ENCODE data around the gene RAB3C.

The RAB3C gene

GRCh38 chr5:58635416-58635815, 52.5 kb downstream of the RAB3C start:
- no peak for TF ChIP-seq CTCF (IDR thresholded peaks at IDR 0.05)
- Histone ChIP-seq H3K4me3 (no peak overlapping the region), H3K27ac (no peak overlapping the region)
- DNase-seq (ENCODE audit: low spot score), result no peak

DNA sequence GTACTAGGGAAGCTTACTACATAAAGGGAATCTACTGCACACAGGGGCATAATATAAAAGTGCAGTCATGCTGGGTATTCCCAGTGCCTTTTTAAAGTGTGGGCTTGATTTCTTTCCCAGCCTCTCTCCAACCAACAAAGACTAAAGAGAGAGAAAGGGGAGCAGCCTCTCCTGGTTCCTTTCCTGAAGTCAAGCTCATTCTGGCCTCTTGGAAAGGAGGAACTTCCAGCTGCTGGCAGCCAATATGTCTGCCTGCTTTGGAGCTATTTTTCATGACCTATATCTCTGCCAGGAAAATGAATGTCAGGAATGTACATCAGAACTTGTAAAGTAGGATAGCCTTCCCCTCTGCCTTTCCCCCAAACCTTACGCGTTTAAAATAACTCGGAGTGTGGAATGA, 57.1 kb downstream of the RAB3C start:
- no peak overlapping the region for H3K27ac ChIP-seq
- no peak for DNase-seq (ENCODE audit: low spot score)
- TF ChIP-seq CTCF (IDR thresholded peaks at IDR 0.05), result no peak
- H3K4me3 ChIP-seq, result no peak overlapping the region

DNA sequence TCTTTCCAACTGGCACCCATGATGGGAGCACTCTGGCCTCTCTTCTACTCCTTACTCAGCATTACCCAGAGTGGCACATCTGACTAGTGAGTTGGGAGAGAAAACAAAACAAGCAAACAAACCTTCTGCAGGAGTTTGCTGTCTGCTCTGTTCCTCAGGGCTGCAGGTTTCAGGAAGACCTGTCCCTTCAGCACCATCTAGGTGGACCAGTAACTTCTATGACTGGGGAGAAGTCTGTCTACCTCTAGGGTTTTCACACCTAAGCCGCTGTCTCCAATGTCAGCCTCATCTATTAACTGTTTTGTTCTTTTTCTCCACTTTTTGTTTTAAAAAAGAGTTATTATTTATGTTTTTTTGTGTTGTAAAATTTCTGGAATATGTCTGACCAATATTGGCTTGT, 58.7 kb downstream of the RAB3C start:
- Histone ChIP-seq H3K27ac (no peak overlapping the region), H3K4me3 (no peak overlapping the region)
- DNase-seq (ENCODE audit: low spot score), result no peak
- no peak for TF ChIP-seq CTCF (IDR thresholded peaks at IDR 0.05)

GRCh38 chr5:58648846-58649245, 66.0 kb downstream of the RAB3C start:
- H3K4me3 ChIP-seq, result no peak overlapping the region
- no peak for TF ChIP-seq CTCF (IDR thresholded peaks at IDR 0.05)
- no peak for DNase-seq (ENCODE audit: low spot score)
- H3K27ac ChIP-seq, result no peak overlapping the region

GRCh38 chr5:58649716-58650115, 66.8 kb downstream of the RAB3C start:
- no peak for DNase-seq (ENCODE audit: low spot score)
- Histone ChIP-seq H3K27ac (no peak overlapping the region), H3K4me3 (no peak overlapping the region)
- TF ChIP-seq CTCF (IDR thresholded peaks at IDR 0.05), result no peak

DNA sequence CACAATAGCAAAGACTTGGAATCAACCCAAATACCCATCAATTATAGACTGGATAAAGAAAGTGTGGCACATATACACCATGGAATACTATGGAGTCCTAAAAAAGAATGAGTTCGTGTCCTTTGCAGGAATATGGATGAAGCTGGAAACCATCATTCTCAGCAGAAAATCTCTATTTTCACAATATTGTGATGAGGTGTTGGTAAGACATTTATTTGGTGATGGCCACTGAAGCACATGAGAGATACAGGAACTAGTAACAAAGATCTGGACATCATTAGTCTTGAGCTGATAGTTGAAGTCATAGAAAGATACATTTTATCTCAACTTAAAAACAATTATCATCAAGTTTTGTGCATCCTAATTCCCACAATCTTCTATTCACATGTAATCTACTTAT, 70.6 kb downstream of the RAB3C start:
- H3K4me3 ChIP-seq, result no peak overlapping the region
- no peak for DNase-seq (ENCODE audit: low spot score)
- no peak for TF ChIP-seq CTCF (IDR thresholded peaks at IDR 0.05)
- H3K27ac ChIP-seq, result no peak overlapping the region

- no peak overlapping the region for H3K27ac ChIP-seq
- no peak for TF ChIP-seq CTCF (IDR thresholded peaks at IDR 0.05)
- DNase-seq (ENCODE audit: low spot score), result no peak
- H3K4me3 ChIP-seq, result no peak overlapping the region
Observed at GRCh38 chr5:58666141-58666540, 83.3 kb downstream of the RAB3C start.

Measured in coronary artery (tissue), 2 donors.